Activated T-helper 2 cell treated with anti-CD3 and anti-CD28 coated beads, Interferon-gamma antibody, Interleukin-2, Interleukin-4, amounts not matched to agents 10 μg/mL and 5 μg/mL and 100 μg/mL, durations not matched to agents 14 hours and 24 hours and 36 hours (primary cell): ENCODE measurements around the gene MUC5B. TPM values are rescaled to one million over a fixed set of nuclear protein-coding genes. Genes with fewer than 3 reads are reported as not detected.

Experiments used
- DNase-seq: peaks from one replicate; pipeline ENCODE4 v3.0.0; 2021; ENCODE audit warnings: low spot score
- H3K27ac Mint-ChIP-seq: one replicate; pipeline ENCODE4 v1.8.0; 2021; ENCODE audit warnings: mixed read lengths
- H3K27me3 Mint-ChIP-seq: one replicate; pipeline ENCODE4 v1.8.0; 2021; ENCODE audit warnings: low read depth, mixed read lengths
- H3K36me3 Mint-ChIP-seq: one replicate; pipeline ENCODE4 v1.8.0; 2021; ENCODE audit warnings: low read depth, mixed read lengths
- H3K4me1 Mint-ChIP-seq: one replicate; pipeline ENCODE4 v1.8.0; 2021; ENCODE audit warnings: low read depth, mixed read lengths
- H3K4me3 Mint-ChIP-seq: one replicate; pipeline ENCODE4 v1.8.0; 2021; ENCODE audit warnings: low read depth, mild to moderate bottlenecking, moderate library complexity, mixed read lengths
- H3K9me3 Mint-ChIP-seq: one replicate; pipeline ENCODE4 v1.8.0; 2021; ENCODE audit warnings: mixed read lengths
- intact Hi-C: fragments of 100-400 bp; cut with micrococcal nuclease; formaldehyde crosslinking; loops from one replicate; pipeline ENCODE4 v1.15.1; 2023
- total RNA-seq: library from RNA; stranded (reverse); gene quantifications from 2 replicates; pipeline ENCODE4 v1.2.3, GENCODE V29; 2022

Gene MUC5B
- total RNA-seq, 1 donor from 2014 or later, result not detected

DNA sequence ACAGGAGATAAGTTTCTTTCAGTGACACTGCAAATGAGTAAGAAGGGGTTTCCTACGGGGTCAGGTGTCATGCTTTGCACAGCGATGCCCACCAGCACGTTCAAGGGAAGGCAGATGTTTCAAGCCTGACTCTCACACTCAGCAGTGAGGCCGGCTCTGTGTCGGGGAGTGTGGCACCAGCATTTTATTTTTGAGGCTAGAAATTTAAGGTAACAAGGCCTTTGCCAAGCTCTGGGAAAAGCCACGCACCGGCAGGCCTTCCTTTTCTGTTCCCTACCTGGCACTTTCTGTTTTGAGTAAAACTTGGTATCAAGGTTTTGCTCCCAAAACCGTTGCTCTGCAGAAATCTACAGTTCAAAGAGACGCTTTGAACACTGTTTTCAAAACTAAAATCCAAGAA lies 48.5 kb downstream of the MUC5B start:
- no peak for DNase-seq
- Mint-ChIP-seq H3K4me3 (no peak overlapping the region), H3K36me3 (peaks cover under 1% of the 10 kb centered on the region), H3K9me3 (peaks cover 5% of the 10 kb centered on the region), H3K4me1 (no peaks in the 10 kb centered on the region), H3K27me3 (no peaks in the 10 kb centered on the region), H3K27ac (no peak overlapping the region)
- intact Hi-C loops, result no loop called here

DNA sequence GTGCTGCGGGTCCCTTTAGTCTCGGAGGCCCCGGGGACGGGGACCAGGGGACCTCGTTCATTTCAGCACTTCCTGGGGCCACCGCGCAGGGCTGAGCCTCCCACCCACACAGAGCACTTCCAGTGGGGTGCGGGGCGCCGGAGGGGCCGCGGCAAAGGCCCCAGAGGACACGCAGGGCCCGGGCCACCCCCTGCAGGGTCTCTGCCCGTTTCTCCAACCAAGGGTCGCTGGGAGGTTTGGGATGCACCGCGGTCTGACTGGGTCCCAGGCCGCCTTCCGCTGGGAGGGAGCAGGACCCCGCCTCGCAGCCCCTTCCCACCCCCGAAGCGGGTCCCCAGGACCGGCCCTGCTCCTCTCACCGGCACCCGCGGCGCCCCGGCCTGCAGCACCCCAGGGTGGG lies 49.1 kb downstream of the MUC5B start:
- Mint-ChIP-seq H3K27ac (no peak overlapping the region), H3K36me3 (peaks cover 4% of the 10 kb centered on the region), H3K27me3 (no peaks in the 10 kb centered on the region), H3K4me3 (no peak overlapping the region), H3K9me3 (no peaks in the 10 kb centered on the region), H3K4me1 (no peaks in the 10 kb centered on the region)
- DNase-seq, result no peak
- intact Hi-C loops, result no loop called here

DNA sequence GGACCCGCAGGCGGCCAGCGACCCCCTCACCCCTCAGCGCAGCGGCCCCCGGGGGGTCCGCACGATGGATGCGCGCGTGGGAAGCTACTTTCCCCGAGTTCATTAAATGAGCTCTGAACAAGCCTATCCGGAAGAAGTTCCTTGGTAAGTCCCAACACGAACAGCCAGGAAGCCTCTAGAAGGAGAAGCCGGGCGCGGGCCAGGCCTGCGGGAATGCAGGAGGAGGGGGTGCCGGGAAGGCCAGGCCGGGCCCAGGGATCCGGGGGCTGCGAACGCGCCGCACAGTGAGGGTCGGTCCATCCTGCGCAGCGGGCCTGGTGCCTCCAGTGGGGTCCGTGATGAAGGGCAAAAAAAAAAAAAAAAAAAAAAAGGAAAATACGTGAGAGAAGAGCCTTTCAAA lies 49.7 kb downstream of the MUC5B start:
- intact Hi-C loops, result no loop called here
- peaks cover 4% of the 10 kb centered on the region for H3K36me3 Mint-ChIP-seq
- no peak for DNase-seq
- H3K4me3 Mint-ChIP-seq, result no peak overlapping the region
- no peaks in the 10 kb centered on the region for H3K4me1 Mint-ChIP-seq
- no peak overlapping the region for H3K27ac Mint-ChIP-seq
- H3K9me3 Mint-ChIP-seq, result no peaks in the 10 kb centered on the region
- H3K27me3 Mint-ChIP-seq, result no peaks in the 10 kb centered on the region

DNA sequence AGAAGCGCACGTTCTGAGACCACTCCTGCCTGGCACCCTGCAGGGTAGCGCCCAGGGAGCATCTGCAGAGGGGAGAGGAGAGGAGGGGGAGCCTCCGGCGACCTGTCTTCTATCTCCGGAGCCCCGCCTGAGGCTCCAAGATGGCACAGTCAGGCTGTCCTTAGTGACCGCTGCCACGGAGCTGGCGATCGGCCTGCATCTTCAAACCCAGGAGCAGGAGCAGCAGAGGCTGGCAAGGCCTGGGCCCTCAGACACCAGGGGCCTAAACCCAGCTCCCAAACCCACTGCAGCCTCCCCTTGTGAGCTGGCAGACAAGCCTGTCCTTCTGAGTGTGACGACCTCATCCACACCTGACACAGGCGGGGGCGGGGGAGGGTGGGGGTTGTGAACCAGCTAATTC lies 51.6 kb downstream of the MUC5B start:
- Mint-ChIP-seq H3K27ac (no peak overlapping the region), H3K4me3 (no peak overlapping the region), H3K36me3 (peaks cover 4% of the 10 kb centered on the region), H3K9me3 (no peaks in the 10 kb centered on the region), H3K4me1 (no peaks in the 10 kb centered on the region), H3K27me3 (no peaks in the 10 kb centered on the region)
- intact Hi-C loops, result no loop called here
- no peak for DNase-seq

DNA sequence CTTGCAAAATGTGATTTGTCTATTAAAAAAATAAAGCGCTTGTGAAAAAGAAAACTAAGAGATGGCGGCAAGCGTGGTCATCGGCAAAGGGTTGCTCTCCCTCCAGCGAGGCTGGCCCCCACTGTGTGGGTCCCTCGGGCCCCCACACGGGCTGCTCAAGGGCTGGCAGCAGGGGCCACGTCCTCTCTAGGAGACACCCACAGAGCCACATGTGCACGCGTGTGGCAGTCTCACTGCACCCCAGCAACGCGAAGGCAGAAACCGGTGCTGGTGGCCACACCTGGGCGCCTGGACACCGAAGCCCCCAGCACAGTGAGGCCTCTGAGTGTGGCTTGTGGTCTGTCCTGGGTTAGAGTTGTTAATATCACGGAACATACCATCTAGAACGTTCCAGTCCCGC lies 52.2 kb downstream of the MUC5B start:
- no peaks in the 10 kb centered on the region for H3K9me3 Mint-ChIP-seq
- no peaks in the 10 kb centered on the region for H3K4me1 Mint-ChIP-seq
- H3K27ac Mint-ChIP-seq, result no peak overlapping the region
- DNase-seq, result no peak
- H3K36me3 Mint-ChIP-seq, result peaks cover 4% of the 10 kb centered on the region
- H3K4me3 Mint-ChIP-seq, result no peak overlapping the region
- no peaks in the 10 kb centered on the region for H3K27me3 Mint-ChIP-seq
- intact Hi-C loops, result no loop called here

DNA sequence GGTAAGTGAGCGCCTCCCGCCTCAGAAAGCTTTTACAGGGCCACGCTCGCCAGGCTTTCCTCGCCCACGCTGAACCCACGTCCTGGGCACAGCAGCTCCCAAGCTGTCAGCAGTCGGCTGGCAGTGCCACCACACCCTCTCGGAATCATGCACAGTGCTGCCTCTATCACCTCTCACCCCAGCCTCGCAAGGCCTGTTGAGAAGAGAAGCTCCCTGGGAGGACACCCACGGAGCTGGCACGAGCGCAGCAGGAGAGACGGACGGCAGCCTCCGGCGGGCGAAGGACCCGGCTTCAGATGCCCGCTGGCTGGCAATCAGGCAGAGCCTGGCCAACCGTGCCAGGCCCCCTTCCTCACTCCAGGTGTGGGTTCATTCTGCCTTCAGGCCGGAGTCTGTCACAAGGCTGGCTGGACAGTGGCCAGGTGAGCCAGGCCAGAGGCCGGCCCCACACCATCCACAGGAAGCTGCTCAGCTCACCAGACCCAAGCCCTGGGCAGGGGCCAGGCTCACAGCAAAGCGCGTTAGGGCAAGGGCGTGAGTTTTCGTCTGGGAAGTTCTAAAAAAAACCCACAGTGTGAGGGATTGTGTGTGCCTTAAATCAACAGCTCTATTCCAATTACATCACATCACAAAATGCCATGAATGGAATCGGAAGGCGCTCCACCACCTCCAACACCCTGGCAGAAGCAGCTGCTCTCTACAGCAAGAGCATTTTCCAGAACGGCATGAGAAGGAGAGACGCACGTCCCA lies 53.4 kb downstream of the MUC5B start:
- DNase-seq, result no peak
- Mint-ChIP-seq H3K36me3 (peaks cover 4% of the 10 kb centered on the region), H3K27me3 (no peaks in the 10 kb centered on the region), H3K9me3 (no peaks in the 10 kb centered on the region), H3K4me3 (no peak overlapping the region), H3K4me1 (no peaks in the 10 kb centered on the region), H3K27ac (no peak overlapping the region)
- intact Hi-C loops, result no loop called here

DNA sequence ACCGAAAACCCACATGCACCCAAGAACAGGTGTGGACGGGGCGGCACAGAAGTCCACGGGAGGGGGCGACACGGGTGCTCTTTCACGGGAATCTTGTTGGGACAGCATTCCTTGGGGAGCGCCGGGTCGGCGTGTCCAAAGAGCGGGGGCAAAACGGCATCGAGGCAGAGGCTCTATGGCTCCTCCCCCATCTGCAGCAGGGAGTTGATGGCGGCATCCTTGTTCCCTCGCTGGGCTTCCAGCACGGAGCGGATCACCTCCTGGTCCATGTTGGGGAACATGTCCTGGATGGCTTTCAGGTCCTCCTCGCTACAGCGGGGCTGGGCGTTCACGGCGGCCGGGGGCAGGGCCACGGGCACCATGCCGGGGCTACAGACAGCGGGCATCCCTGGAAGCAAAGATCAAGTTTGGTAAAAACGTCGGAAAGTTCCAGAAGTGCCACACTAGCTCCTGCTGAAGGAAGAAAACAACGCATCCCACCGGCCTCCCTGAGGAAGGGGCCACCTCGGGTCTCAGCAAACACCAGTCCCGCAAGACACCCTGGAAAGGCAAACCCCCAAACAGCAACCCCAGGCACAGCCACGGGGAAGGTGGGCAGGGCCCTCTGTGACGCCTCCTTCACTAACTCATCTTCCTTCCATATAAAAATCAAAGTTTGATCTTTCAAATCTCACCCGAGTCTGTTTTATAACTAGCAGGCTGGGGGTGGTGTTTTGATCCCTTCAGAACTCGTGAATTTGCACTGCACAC lies 54.2 kb downstream of the MUC5B start:
- H3K27me3 Mint-ChIP-seq, result no peaks in the 10 kb centered on the region
- no peaks in the 10 kb centered on the region for H3K9me3 Mint-ChIP-seq
- no peak for DNase-seq
- no peak overlapping the region for H3K27ac Mint-ChIP-seq
- H3K4me3 Mint-ChIP-seq, result no peak overlapping the region
- intact Hi-C loops, result no loop called here
- peaks cover 4% of the 10 kb centered on the region for H3K36me3 Mint-ChIP-seq
- H3K4me1 Mint-ChIP-seq, result no peaks in the 10 kb centered on the region

DNA sequence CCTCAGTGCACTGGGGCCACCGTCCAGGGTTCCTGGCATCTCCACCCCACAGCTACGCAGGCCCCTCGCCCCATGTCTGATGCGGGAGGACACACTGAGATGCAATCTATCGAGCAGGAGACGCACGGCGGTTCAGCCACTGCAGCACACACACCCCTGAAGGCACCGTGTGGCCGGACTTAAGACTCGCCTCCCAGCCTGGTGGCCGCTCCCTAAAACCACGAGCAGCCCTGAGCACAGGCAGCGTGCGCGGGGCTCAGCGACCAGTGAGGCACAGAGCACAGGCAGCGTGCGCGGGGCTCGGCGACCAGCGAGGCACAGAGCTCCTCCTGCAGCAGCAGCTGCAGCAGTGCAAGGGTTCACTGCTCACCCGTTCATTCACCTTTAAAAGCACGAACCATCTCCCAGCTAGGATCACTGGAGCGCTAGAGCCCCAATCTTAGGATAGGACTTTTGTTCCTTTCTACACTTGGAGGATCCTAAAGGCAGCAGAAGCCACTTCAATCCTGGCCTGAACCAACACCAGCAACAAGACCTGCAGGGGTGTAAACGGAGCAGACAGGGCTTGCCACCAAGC lies 55.2 kb downstream of the MUC5B start:
- Mint-ChIP-seq H3K4me1 (no peaks in the 10 kb centered on the region), H3K27me3 (no peaks in the 10 kb centered on the region), H3K27ac (no peak overlapping the region), H3K4me3 (no peak overlapping the region), H3K9me3 (no peaks in the 10 kb centered on the region), H3K36me3 (peaks cover 4% of the 10 kb centered on the region)
- intact Hi-C loops, result no loop called here
- DNase-seq, result no peak

DNA sequence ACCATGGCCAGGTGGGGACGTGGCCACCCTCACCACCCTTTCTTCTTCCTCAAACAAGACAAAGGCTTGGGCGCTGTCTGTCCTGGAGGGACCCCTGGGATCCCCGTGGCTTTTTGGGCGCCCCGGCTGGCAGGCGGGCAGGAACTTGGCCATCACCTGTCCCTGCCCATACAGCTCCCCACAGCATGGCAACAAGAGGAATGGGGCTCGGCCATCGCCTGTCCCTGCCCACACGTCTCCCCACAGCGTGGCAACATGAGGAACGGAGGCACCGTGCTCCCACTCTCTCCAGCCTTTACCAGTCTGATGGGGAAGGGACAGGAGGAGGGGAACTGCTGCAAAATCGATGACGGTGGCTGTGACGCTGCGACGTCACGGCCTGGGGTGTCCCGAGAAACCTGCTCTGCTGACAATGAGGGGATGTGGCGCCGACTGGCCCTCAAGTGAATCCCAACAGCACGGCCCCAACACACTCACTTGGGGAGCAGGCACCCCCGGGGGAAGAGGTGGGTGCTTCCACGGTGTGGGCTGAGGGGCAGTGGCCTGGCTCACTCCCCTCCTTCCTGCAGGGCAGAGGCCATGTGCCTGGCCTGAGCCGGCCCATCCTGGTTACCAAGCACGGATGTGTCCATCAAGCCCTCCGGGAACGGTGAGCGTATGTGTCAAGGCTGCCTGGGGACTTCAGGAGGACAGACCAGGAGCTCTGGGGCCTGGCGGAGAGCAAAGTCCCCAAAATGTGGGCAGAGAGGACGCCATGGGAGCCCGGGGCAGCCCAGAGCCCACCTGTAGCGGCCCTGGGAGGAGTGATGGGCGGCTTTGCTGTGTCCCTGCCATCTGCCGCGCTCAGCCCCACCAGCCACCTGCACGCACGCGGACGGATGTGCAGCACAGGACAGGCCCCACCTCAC lies 56.2 kb downstream of the MUC5B start:
- H3K4me3 Mint-ChIP-seq, result no peak overlapping the region
- no peak overlapping the region for H3K27ac Mint-ChIP-seq
- intact Hi-C loops, result no loop called here
- H3K9me3 Mint-ChIP-seq, result no peaks in the 10 kb centered on the region
- no peak for DNase-seq
- no peaks in the 10 kb centered on the region for H3K27me3 Mint-ChIP-seq
- H3K4me1 Mint-ChIP-seq, result no peaks in the 10 kb centered on the region
- peaks cover 4% of the 10 kb centered on the region for H3K36me3 Mint-ChIP-seq

DNA sequence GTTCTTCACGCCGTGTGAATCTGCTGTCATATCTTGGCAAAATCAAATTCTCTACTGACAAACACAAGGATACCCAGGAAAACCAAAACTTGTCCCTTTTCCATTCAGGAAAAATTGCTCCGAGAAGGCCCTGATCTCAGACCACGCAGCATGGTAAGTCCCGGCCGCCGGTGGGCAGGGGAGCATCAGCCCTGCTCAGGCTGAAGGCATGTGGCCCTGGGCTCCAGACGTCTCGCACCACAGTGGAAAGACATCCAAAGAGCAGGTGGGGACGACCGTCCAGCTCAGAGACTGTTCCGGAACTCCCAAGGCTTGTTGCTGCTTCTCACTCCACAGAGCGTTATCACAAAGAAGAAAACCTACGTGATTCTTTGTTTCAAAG lies 56.8 kb downstream of the MUC5B start:
- Mint-ChIP-seq H3K9me3 (no peaks in the 10 kb centered on the region), H3K4me1 (no peaks in the 10 kb centered on the region), H3K4me3 (no peak overlapping the region), H3K27me3 (no peaks in the 10 kb centered on the region), H3K36me3 (peaks cover 4% of the 10 kb centered on the region), H3K27ac (no peak overlapping the region)
- no peak for DNase-seq
- intact Hi-C loops, result no loop called here

DNA sequence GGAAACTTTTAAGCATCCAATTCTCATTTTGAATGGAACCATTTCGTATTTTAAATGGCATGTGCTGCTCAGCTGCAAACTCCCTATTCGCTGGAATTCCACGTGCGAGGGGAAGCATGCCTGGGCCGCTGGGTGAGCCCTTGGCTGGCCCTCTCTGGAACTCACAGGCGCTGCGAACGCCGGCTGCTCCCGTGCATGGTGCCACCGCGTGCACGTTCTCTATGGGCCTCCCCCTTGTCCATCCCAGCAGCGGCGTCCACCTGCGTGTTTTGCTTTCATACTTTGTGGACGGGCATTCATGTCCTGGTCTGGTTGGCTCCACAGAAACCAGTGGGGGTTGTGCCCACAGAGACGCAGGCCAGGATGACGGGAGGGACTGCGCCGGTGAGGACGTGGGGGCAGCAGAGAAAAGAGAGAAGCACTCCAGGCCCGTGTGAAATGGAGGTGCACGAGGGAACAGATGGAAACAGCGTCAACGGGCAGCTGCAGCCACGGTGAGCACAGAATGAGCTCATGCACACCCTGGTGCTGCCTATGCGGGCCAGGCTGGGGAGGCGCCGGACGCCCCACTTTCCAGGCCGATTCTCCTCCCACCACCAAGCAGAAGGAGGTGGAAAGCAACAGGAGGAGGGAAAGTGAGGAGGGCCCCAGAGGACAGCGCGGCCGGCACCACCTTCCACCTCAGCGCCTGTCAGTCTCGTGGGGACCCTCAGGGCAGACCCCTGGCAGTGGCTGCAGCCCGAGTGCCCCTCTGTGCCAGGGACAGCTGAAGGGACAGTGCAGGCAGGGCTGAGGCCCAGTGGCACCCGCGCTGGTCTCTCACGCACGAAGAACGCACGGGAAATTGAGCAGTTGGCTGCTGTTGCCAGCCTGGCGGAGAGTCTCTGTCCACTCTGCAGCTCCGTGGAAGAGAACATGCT lies 57.5 kb downstream of the MUC5B start:
- DNase-seq, result no peak
- H3K9me3 Mint-ChIP-seq, result no peaks in the 10 kb centered on the region
- no peaks in the 10 kb centered on the region for H3K27me3 Mint-ChIP-seq
- intact Hi-C loops, result no loop called here
- H3K4me3 Mint-ChIP-seq, result no peak overlapping the region
- peaks cover 6% of the 10 kb centered on the region for H3K36me3 Mint-ChIP-seq
- H3K27ac Mint-ChIP-seq, result no peak overlapping the region
- H3K4me1 Mint-ChIP-seq, result no peaks in the 10 kb centered on the region
